Fibroblast of lung (primary cell): ENCODE data around the gene ARL2BP.

Experiments used
- CTCF ChIP-seq, 2 donors: IDR thresholded peaks in 1 of 2; conservative IDR thresholded peaks in 1 of 2; 1 replicate in 1 of 2; 2 replicates in 1 of 2; pipeline ENCODE4 v1.5.1; 2011 to 2012; ENCODE audit warnings: low read length in 2 of 2, control low read depth in 1 of 2, inconsistent platforms in 1 of 2, low read depth in 1 of 2, mild to moderate bottlenecking in 1 of 2
- EZH2 ChIP-seq: IDR thresholded peaks from 2 replicates; pipeline ENCODE4 v1.5.1; 2012; ENCODE audit warnings: low read length, control low read depth, mild to moderate bottlenecking; ENCODE audit errors: missing control alignments

- no peak for TF ChIP-seq CTCF (conservative IDR thresholded peaks at IDR 0.05 in 1 of 2, IDR thresholded peaks at IDR 0.05 in 1 of 2; ENCODE audit: low read depth in 1 of 2, low read length in 2 of 2)
- TF ChIP-seq EZH2 = no peak
Observed at GRCh38 chr16:57257455-57258070, 12.5 kb downstream of the ARL2BP start.
